ENCODE results near the gene VAMP4.

Gene VAMP4

GRCh38 chr1:171754971-171755370 is 13.1 kb upstream of the VAMP4 start:
- H3K9me2 ChIP-seq (replicated peaks; ENCODE audit: insufficient read depth, low read length) = no peaks in the 10 kb centered on the region
- H2AFZ ChIP-seq (ENCODE audit: low read length) = no peak overlapping the region
- no peaks in the 10 kb centered on the region for H4K20me1 ChIP-seq (ENCODE audit: insufficient read depth, low read length)
- H3K27ac ChIP-seq (ENCODE audit: low read length) = no peak overlapping the region
- H3K4me2 ChIP-seq (ENCODE audit: low read depth, low read length) = no peak overlapping the region
- H3K9ac ChIP-seq (ENCODE audit: low read length) = no peak overlapping the region
- no peaks in the 10 kb centered on the region for H3K79me2 ChIP-seq (ENCODE audit: low read length)
- no peaks in the 10 kb centered on the region for H3F3A ChIP-seq (ENCODE audit: insufficient read depth, low read length)
- DNase-seq = no peak
- H3K27me3 ChIP-seq (replicated peaks; ENCODE audit: insufficient read depth, low read length) = no peaks in the 10 kb centered on the region
- no peak for TF ChIP-seq EZH2 (optimal IDR thresholded peaks at IDR 0.05; ENCODE audit: low read depth, low read length)
- TF ChIP-seq EZH2phosphoT487 (IDR thresholded peaks at IDR 0.05; ENCODE audit: low read length) = no peak
- TF ChIP-seq, protein P1, sequence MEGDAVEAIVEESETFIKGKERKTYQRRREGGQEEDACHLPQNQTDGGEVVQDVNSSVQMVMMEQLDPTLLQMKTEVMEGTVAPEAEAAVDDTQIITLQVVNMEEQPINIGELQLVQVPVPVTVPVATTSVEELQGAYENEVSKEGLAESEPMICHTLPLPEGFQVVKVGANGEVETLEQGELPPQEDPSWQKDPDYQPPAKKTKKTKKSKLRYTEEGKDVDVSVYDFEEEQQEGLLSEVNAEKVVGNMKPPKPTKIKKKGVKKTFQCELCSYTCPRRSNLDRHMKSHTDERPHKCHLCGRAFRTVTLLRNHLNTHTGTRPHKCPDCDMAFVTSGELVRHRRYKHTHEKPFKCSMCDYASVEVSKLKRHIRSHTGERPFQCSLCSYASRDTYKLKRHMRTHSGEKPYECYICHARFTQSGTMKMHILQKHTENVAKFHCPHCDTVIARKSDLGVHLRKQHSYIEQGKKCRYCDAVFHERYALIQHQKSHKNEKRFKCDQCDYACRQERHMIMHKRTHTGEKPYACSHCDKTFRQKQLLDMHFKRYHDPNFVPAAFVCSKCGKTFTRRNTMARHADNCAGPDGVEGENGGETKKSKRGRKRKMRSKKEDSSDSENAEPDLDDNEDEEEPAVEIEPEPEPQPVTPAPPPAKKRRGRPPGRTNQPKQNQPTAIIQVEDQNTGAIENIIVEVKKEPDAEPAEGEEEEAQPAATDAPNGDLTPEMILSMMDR (IDR thresholded peaks at IDR 0.05; ENCODE audit: low read length) = no peak
- no peaks in the 10 kb centered on the region for H3K4me1 ChIP-seq (ENCODE audit: low read length)
- H3K36me3 ChIP-seq (replicated peaks; ENCODE audit: insufficient read depth, low read length) = no peaks in the 10 kb centered on the region
- no peak overlapping the region for H3K4me3 ChIP-seq (ENCODE audit: low read length)
- no peaks in the 10 kb centered on the region for H3K9me3 ChIP-seq (replicated peaks; ENCODE audit: insufficient read depth, low read length)

GRCh38 chr1:171754353-171754705 is 12.5 kb upstream of the VAMP4 start:
- H3K4me2 ChIP-seq (ENCODE audit: low read depth, low read length) = no peak overlapping the region
- no peak for DNase-seq
- no peaks in the 10 kb centered on the region for H3K4me1 ChIP-seq (ENCODE audit: low read length)
- no peak overlapping the region for H2AFZ ChIP-seq (ENCODE audit: low read length)
- H3K79me2 ChIP-seq (ENCODE audit: low read length) = no peaks in the 10 kb centered on the region
- no peak overlapping the region for H3K27ac ChIP-seq (ENCODE audit: low read length)
- no peaks in the 10 kb centered on the region for H3K27me3 ChIP-seq (replicated peaks; ENCODE audit: insufficient read depth, low read length)
- no peak overlapping the region for H3K4me3 ChIP-seq (ENCODE audit: low read length)
- TF ChIP-seq EZH2phosphoT487 (IDR thresholded peaks at IDR 0.05; ENCODE audit: low read length) (no peak), EZH2 (optimal IDR thresholded peaks at IDR 0.05; ENCODE audit: low read depth, low read length) (no peak)
- TF ChIP-seq, protein P1 (IDR thresholded peaks at IDR 0.05; ENCODE audit: low read length) = no peak
- H3K36me3 ChIP-seq (replicated peaks; ENCODE audit: insufficient read depth, low read length) = no peaks in the 10 kb centered on the region
- H3F3A ChIP-seq (ENCODE audit: insufficient read depth, low read length) = no peaks in the 10 kb centered on the region
- H3K9me2 ChIP-seq (replicated peaks; ENCODE audit: insufficient read depth, low read length) = no peaks in the 10 kb centered on the region
- H4K20me1 ChIP-seq (ENCODE audit: insufficient read depth, low read length) = no peaks in the 10 kb centered on the region
- H3K9me3 ChIP-seq (replicated peaks; ENCODE audit: insufficient read depth, low read length) = no peaks in the 10 kb centered on the region
- H3K9ac ChIP-seq (ENCODE audit: low read length) = no peak overlapping the region

DNA sequence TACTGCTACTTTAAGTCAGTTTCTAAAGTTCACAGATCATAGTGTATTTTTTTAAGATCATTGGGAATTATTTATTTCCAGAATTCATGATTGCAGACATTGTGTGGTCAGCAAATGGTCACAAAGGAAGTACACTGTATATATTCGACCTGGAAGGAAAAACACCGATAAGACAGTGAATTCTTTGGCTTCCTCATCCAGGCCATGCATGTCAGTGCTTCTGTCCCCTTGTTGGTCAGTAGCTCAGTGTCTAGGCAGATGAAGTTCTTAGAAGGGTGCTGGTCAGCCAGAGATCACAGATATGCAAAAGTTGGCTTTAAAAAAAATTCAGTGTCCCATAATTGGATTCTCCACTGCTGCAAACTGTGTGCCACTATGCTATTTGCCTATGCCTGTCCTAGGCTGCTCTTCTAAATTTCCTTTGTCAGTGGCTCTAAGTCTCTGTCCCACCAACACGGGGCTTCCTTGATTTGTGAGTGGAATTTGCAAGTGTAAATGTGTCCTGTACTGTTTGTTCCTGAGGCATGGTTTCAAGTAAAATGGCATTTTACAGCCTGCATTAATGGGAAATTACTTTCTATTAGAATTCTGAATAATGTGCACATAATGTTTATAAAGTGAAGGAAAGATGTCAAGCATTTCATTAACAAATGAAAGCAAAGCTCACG is 12.0 kb upstream of the VAMP4 start:
- no peak overlapping the region for H3K27ac ChIP-seq (ENCODE audit: low read length)
- H3F3A ChIP-seq (ENCODE audit: insufficient read depth, low read length) = no peaks in the 10 kb centered on the region
- no peaks in the 10 kb centered on the region for H3K79me2 ChIP-seq (ENCODE audit: low read length)
- no peaks in the 10 kb centered on the region for H3K36me3 ChIP-seq (replicated peaks; ENCODE audit: insufficient read depth, low read length)
- no peak overlapping the region for H2AFZ ChIP-seq (ENCODE audit: low read length)
- no peaks in the 10 kb centered on the region for H3K27me3 ChIP-seq (replicated peaks; ENCODE audit: insufficient read depth, low read length)
- H3K4me2 ChIP-seq (ENCODE audit: low read depth, low read length) = no peak overlapping the region
- H3K9ac ChIP-seq (ENCODE audit: low read length) = no peak overlapping the region
- H3K4me3 ChIP-seq (ENCODE audit: low read length) = no peak overlapping the region
- no peaks in the 10 kb centered on the region for H4K20me1 ChIP-seq (ENCODE audit: insufficient read depth, low read length)
- no peaks in the 10 kb centered on the region for H3K9me2 ChIP-seq (replicated peaks; ENCODE audit: insufficient read depth, low read length)
- no peaks in the 10 kb centered on the region for H3K4me1 ChIP-seq (ENCODE audit: low read length)
- H3K9me3 ChIP-seq (replicated peaks; ENCODE audit: insufficient read depth, low read length) = no peaks in the 10 kb centered on the region
- TF ChIP-seq EZH2 (optimal IDR thresholded peaks at IDR 0.05; ENCODE audit: low read depth, low read length) = no peak
- TF ChIP-seq, protein P1 (IDR thresholded peaks at IDR 0.05; ENCODE audit: low read length) = no peak
- no peak for TF ChIP-seq EZH2phosphoT487 (IDR thresholded peaks at IDR 0.05; ENCODE audit: low read length)
- DNase-seq = no peak

Data from MM.1S (cell line).